Right lobe of liver (tissue), 4 donors: Measurements from ENCODE around the gene PNPT1.
"Not testable (repeated sequence)": the region's sequence is repeated elsewhere in the genome, so short reads cannot be mapped to it uniquely, and the experiment has no call there.

ENCODE experiments used
- CTCF ChIP-seq, 4 donors: fragments of 200-600 bp in 3 of 4; fragments of 450-650 bp in 1 of 4; IDR thresholded peaks; one replicate each; pipeline versions ENCODE4 v1.5.1 to v1.8.0; 2016 to 2022; ENCODE audit warnings: antibody characterized with exemption in 4 of 4, mild to moderate bottlenecking in 2 of 4
- POLR2A ChIP-seq: fragments of 450-650 bp; IDR thresholded peaks from one replicate; pipeline ENCODE4 v1.6.1; 2017; ENCODE audit warnings: antibody characterized with exemption, mild to moderate bottlenecking
- donor health status: DM: no; HTN: no; CAD: no.
- donor health status: DM: no; HTN: no; CAD: no.
- donor health status: DM: no; HTN: yes; CAD: no.

- TF ChIP-seq CTCF (IDR thresholded peaks at IDR 0.05); POLR2A: not testable (repeated sequence)
Measured at GRCh38 chr2:55715178-55715577, 21.5 kb upstream of the PNPT1 start.
